Liver (tissue), 9 donors: ENCODE measurements around the gene IFITM10. TPM values are rescaled to one million over a fixed set of nuclear protein-coding genes. Genes with fewer than 3 reads are reported as not detected.

Source experiments
- DNase-seq: peaks from one replicate; pipeline ENCODE4 v3.0.0-alpha.2; 2017; ENCODE audit warnings: low spot score
- H3K27ac ChIP-seq, 2 donors: one replicate each; pipeline ENCODE4 v1.7.0; 2013; ENCODE audit warnings: inconsistent platforms in 2 of 2, low read length in 2 of 2, control low read depth in 1 of 2, low read depth in 1 of 2, mild to moderate bottlenecking in 1 of 2
- H3K27me3 ChIP-seq, 4 donors: one replicate each; pipeline versions ENCODE4 v1.6.1 to v1.7.0; 2013; ENCODE audit warnings: low read length in 3 of 4, inconsistent platforms in 1 of 4, mild to moderate bottlenecking in 1 of 4, moderate library complexity in 1 of 4; ENCODE audit not compliant: control insufficient read depth in 4 of 4, insufficient read depth in 4 of 4
- H3K36me3 ChIP-seq, 4 donors: one replicate each; pipeline versions ENCODE4 v1.6.1 to v1.7.0; 2013; ENCODE audit warnings: low read length in 3 of 4, mild to moderate bottlenecking in 3 of 4, low read depth in 1 of 4, moderate library complexity in 1 of 4; ENCODE audit not compliant: control insufficient read depth in 4 of 4, insufficient read depth in 3 of 4
- H3K4me1 ChIP-seq, 4 donors: one replicate each; pipeline versions ENCODE4 v1.6.1 to v1.7.0; 2013; ENCODE audit warnings: low read length in 3 of 4, mild to moderate bottlenecking in 3 of 4, moderate library complexity in 1 of 4; ENCODE audit not compliant: control insufficient read depth in 4 of 4, insufficient read depth in 4 of 4
- H3K4me3 ChIP-seq, 3 donors: one replicate each; pipeline versions ENCODE4 v1.6.1 to v1.7.0; 2013; ENCODE audit warnings: low read length in 3 of 3, control low read depth in 1 of 3, low read depth in 1 of 3, mild to moderate bottlenecking in 1 of 3
- H3K9ac ChIP-seq, 2 donors: one replicate each; pipeline ENCODE4 v1.7.0; 2013; ENCODE audit warnings: low read length in 2 of 2, mild to moderate bottlenecking in 2 of 2, moderate library complexity in 2 of 2, control low read depth in 1 of 2, low read depth in 1 of 2
- H3K9me3 ChIP-seq, 4 donors: one replicate each; pipeline versions ENCODE4 v1.6.1 to v1.7.0; 2013; ENCODE audit warnings: low read length in 3 of 4; ENCODE audit not compliant: control insufficient read depth in 4 of 4
- FOXA1 ChIP-seq: IDR thresholded peaks from 2 replicates; pipeline ENCODE4 v1.6.1; 2016; ENCODE audit warnings: antibody characterized with exemption
- FOXA2 ChIP-seq: IDR thresholded peaks from 2 replicates; pipeline ENCODE4 v1.6.1; 2016; ENCODE audit warnings: antibody characterized with exemption
- HNF4A ChIP-seq, 2 donors: conservative IDR thresholded peaks; 2 replicates each; pipeline ENCODE4 v1.6.1; 2016; ENCODE audit warnings: antibody characterized with exemption in 2 of 2, mild to moderate bottlenecking in 2 of 2
- HNF4G ChIP-seq: IDR thresholded peaks from 2 replicates; pipeline ENCODE4 v1.6.1; 2016; ENCODE audit warnings: antibody characterized with exemption
- JUND ChIP-seq, 2 donors: IDR thresholded peaks; 2 replicates each; pipeline ENCODE4 v1.6.1; 2016; ENCODE audit warnings: antibody characterized with exemption in 2 of 2
- RAD21 ChIP-seq, 2 donors: IDR thresholded peaks; 2 replicates each; pipeline ENCODE4 v1.6.1; 2016; ENCODE audit warnings: antibody characterized with exemption in 2 of 2, mild to moderate bottlenecking in 2 of 2
- SP1 ChIP-seq: IDR thresholded peaks from 2 replicates; pipeline ENCODE4 v1.6.1; 2018; ENCODE audit warnings: antibody characterized with exemption, mild to moderate bottlenecking
- TAF1 ChIP-seq: conservative IDR thresholded peaks from 2 replicates; pipeline ENCODE4 v1.6.1; 2016; ENCODE audit warnings: antibody characterized with exemption, mild to moderate bottlenecking
- WGBS: extraction: QIAGEN DNeasy Blood & Tissue Kit; methylation state at CpG from one replicate; pipeline ENCODE4 v1.1.7; 2013; 5-methylcytosine and 5-hydroxymethylcytosine counted together
- polyA plus RNA-seq, 2 donors: library from polyadenylated mRNA; stranded (reverse) in 1 of 2; unstranded in 1 of 2; fragments of 200-250 nt in 1 of 2; fragments of >200 nt in 1 of 2; fragmentation: Nextera tagmentation in 1 of 2; extraction: Ambion mirVana in 1 of 2; gene quantifications; one replicate each; pipeline versions ENCODE4 v1.2.1 to v1.2.3, GENCODE V29; 2013 to 2015
- total RNA-seq, 2 donors: library from RNA; depleted of rRNA; stranded (reverse); fragments of >200 nt; gene quantifications; one replicate each; pipeline ENCODE4 v1.2.3, GENCODE V29; 2014
- TF ChIP-seq, protein P1 (sequence below): fragments of 150-350 bp; IDR thresholded peaks from 2 replicates; pipeline ENCODE4 v1.5.1; 2017; ENCODE audit warnings: improper control_type of control experiment, low read depth, low read length; ENCODE audit not compliant: missing input control
- TF ChIP-seq, protein P2 (sequence below): IDR thresholded peaks from 2 replicates; pipeline ENCODE4 v1.6.1; 2016; ENCODE audit warnings: antibody characterized with exemption
- TF ChIP-seq, protein P3 (sequence below): IDR thresholded peaks from 2 replicates; pipeline ENCODE4 v1.6.1; 2016; ENCODE audit warnings: antibody characterized with exemption
- TF ChIP-seq, protein P4 (sequence below): IDR thresholded peaks from 2 replicates; pipeline ENCODE4 v1.6.1; 2016; ENCODE audit warnings: antibody characterized with exemption, mild to moderate bottlenecking
- donor health status: healthy.
- donor health status: healthy.
- donor health status: healthy.
- donor health status: healthy.
- donor health status: healthy.

Gene IFITM10
- total and polyA plus RNA-seq, 4 donors: 0.14 to 8.5 (median 1.8) TPM

DNA sequence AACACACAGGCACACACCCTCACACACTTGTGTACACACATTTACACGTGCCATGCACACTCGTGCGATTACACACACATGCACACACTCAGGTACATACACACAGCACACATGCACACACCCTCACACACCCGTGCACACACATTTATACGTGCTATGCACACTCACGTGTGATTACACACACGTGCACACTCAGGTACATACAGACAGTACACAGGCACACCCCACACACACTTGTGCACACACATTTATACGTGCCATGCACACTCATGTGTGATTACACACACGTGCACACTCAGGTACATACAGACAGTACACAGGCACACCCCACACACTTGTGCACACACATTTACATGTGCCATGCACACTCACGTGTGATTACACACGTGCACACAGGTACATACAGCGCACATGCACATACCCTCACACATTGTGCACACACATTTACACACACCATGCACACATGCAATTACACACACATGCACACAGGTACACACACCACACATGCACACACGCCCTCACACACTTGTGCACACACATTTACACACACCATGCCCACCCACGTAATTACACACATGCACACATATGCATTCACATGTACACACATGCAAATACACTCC is 4.6 kb downstream of the IFITM10 start:
- DNase-seq: no peak
- WGBS: 84% methylated on average over 14 of the region's 14 CpGs

More for the DNA sequence above, 4.6 kb downstream of the IFITM10 start:
- H3K4me1 ChIP-seq: peaks cover 0 to 27% (median 9%) of the 10 kb centered on the region in 4 donors
- H3K9me3 ChIP-seq: no peaks in the 10 kb centered on the region
- H3K4me3 ChIP-seq: no peak overlapping the region
- TF ChIP-seq HNF4G (no peak), JUND (IDR thresholded peaks at IDR 0.05) (no peak), FOXA1 (no peak), SP1 (no peak), TAF1 (no peak), RAD21 (IDR thresholded peaks at IDR 0.05) (no peak), FOXA2 (no peak), HNF4A (conservative IDR thresholded peaks at IDR 0.05) (no peak)
- TF ChIP-seq, protein P1, sequence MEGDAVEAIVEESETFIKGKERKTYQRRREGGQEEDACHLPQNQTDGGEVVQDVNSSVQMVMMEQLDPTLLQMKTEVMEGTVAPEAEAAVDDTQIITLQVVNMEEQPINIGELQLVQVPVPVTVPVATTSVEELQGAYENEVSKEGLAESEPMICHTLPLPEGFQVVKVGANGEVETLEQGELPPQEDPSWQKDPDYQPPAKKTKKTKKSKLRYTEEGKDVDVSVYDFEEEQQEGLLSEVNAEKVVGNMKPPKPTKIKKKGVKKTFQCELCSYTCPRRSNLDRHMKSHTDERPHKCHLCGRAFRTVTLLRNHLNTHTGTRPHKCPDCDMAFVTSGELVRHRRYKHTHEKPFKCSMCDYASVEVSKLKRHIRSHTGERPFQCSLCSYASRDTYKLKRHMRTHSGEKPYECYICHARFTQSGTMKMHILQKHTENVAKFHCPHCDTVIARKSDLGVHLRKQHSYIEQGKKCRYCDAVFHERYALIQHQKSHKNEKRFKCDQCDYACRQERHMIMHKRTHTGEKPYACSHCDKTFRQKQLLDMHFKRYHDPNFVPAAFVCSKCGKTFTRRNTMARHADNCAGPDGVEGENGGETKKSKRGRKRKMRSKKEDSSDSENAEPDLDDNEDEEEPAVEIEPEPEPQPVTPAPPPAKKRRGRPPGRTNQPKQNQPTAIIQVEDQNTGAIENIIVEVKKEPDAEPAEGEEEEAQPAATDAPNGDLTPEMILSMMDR: no peak
- TF ChIP-seq, protein P2, sequence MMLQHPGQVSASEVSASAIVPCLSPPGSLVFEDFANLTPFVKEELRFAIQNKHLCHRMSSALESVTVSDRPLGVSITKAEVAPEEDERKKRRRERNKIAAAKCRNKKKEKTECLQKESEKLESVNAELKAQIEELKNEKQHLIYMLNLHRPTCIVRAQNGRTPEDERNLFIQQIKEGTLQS: no peak
- TF ChIP-seq, protein P3, sequence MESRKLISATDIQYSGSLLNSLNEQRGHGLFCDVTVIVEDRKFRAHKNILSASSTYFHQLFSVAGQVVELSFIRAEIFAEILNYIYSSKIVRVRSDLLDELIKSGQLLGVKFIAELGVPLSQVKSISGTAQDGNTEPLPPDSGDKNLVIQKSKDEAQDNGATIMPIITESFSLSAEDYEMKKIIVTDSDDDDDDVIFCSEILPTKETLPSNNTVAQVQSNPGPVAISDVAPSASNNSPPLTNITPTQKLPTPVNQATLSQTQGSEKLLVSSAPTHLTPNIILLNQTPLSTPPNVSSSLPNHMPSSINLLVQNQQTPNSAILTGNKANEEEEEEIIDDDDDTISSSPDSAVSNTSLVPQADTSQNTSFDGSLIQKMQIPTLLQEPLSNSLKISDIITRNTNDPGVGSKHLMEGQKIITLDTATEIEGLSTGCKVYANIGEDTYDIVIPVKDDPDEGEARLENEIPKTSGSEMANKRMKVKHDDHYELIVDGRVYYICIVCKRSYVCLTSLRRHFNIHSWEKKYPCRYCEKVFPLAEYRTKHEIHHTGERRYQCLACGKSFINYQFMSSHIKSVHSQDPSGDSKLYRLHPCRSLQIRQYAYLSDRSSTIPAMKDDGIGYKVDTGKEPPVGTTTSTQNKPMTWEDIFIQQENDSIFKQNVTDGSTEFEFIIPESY: no peak
- TF ChIP-seq, protein P4, sequence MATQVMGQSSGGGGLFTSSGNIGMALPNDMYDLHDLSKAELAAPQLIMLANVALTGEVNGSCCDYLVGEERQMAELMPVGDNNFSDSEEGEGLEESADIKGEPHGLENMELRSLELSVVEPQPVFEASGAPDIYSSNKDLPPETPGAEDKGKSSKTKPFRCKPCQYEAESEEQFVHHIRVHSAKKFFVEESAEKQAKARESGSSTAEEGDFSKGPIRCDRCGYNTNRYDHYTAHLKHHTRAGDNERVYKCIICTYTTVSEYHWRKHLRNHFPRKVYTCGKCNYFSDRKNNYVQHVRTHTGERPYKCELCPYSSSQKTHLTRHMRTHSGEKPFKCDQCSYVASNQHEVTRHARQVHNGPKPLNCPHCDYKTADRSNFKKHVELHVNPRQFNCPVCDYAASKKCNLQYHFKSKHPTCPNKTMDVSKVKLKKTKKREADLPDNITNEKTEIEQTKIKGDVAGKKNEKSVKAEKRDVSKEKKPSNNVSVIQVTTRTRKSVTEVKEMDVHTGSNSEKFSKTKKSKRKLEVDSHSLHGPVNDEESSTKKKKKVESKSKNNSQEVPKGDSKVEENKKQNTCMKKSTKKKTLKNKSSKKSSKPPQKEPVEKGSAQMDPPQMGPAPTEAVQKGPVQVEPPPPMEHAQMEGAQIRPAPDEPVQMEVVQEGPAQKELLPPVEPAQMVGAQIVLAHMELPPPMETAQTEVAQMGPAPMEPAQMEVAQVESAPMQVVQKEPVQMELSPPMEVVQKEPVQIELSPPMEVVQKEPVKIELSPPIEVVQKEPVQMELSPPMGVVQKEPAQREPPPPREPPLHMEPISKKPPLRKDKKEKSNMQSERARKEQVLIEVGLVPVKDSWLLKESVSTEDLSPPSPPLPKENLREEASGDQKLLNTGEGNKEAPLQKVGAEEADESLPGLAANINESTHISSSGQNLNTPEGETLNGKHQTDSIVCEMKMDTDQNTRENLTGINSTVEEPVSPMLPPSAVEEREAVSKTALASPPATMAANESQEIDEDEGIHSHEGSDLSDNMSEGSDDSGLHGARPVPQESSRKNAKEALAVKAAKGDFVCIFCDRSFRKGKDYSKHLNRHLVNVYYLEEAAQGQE: no peak
- H3K27me3 ChIP-seq: peaks cover 0 to 2% (median 0%) of the 10 kb centered on the region in 4 donors
- H3K9ac ChIP-seq: no peak overlapping the region
- no peak overlapping the region for H3K27ac ChIP-seq
- no peaks in the 10 kb centered on the region for H3K36me3 ChIP-seq
